Embryonic facial prominence (tissue), 1 donor: ENCODE data around the gene PDE4C.

Experiments
- DNase-seq: peaks from one replicate; pipeline ENCODE4 v3.0.0-alpha.2; 2016; ENCODE audit errors: extremely low spot score

The PDE4C gene

GRCh38 chr19:18198374-18198773, 27.9 kb downstream of the PDE4C start:
- DNase-seq: no peak

- no peak for DNase-seq
Measured at GRCh38 chr19:18197941-18198340, 28.3 kb downstream of the PDE4C start.

- DNase-seq: no peak
Measured at GRCh38 chr19:18197306-18197705, 28.9 kb downstream of the PDE4C start.

GRCh38 chr19:18196511-18196845, 29.8 kb downstream of the PDE4C start:
- DNase-seq: no peak

GRCh38 chr19:18194554-18195238, 31.5 kb downstream of the PDE4C start:
- no peak for DNase-seq

- DNase-seq: no peak
Measured at GRCh38 chr19:18194181-18194530, 32.1 kb downstream of the PDE4C start.

- DNase-seq: no peak
Measured at GRCh38 chr19:18193388-18194180, 32.7 kb downstream of the PDE4C start.

GRCh38 chr19:18192673-18193387, 33.4 kb downstream of the PDE4C start, which contains the start of gene MPV17L2:
Gene MPV17L2 (plus strand): TSS chr19:18193218. CDS start chr19:18193282, 64 bp downstream.
- DNase-seq: peak; percentile 98

GRCh38 chr19:18191640-18192062, 34.6 kb downstream of the PDE4C start:
- no peak for DNase-seq

- no peak for DNase-seq
Measured at GRCh38 chr19:18190278-18190677, 36.0 kb downstream of the PDE4C start.

GRCh38 chr19:18185538-18185937, 40.7 kb downstream of the PDE4C start:
- DNase-seq: no peak

GRCh38 chr19:18183529-18183928, 42.7 kb downstream of the PDE4C start:
- no peak for DNase-seq

- DNase-seq: no peak
Measured at GRCh38 chr19:18179957-18180356, 46.3 kb downstream of the PDE4C start.

GRCh38 chr19:18176367-18177310, 49.6 kb downstream of the PDE4C start:
- DNase-seq: no peak

- no peak for DNase-seq
Measured at GRCh38 chr19:18174983-18175382, 51.3 kb downstream of the PDE4C start.
